H9 (cell line): ENCODE results near the gene SYT9. TPM values are rescaled to one million over a fixed set of nuclear protein-coding genes. Genes with fewer than 3 reads are reported as not detected.

Experiments used
- DNase-seq: peaks from one replicate; pipeline ENCODE4 v3.0.0-alpha.2; 2017
- H2AFZ ChIP-seq: one replicate; pipeline ENCODE4 v1.6.1; 2013; ENCODE audit warnings: mild to moderate bottlenecking, low read length, control low read depth, moderate library complexity
- H2AK5ac ChIP-seq: 2 replicates; pipeline ENCODE4 v1.6.1; 2013; ENCODE audit warnings: low read length, control low read depth, mixed read lengths; ENCODE audit not compliant: insufficient read length
- H2BK120ac ChIP-seq: one replicate; pipeline ENCODE4 v1.6.1; 2013; ENCODE audit warnings: low read depth, mild to moderate bottlenecking, low read length, control low read depth, inconsistent platforms; ENCODE audit not compliant: poor library complexity, severe bottlenecking
- H2BK12ac ChIP-seq: 2 replicates; pipeline ENCODE4 v1.6.1; 2013; ENCODE audit warnings: low read length, control low read depth, mixed read lengths, low read depth; ENCODE audit not compliant: insufficient read length
- H2BK15ac ChIP-seq: 2 replicates; pipeline ENCODE4 v1.6.1; 2013; ENCODE audit warnings: low read depth, low read length, control low read depth
- H2BK20ac ChIP-seq: one replicate; pipeline ENCODE4 v1.6.1; 2013; ENCODE audit warnings: low read depth, mild to moderate bottlenecking, low read length, control low read depth, inconsistent platforms; ENCODE audit not compliant: poor library complexity, severe bottlenecking
- H2BK5ac ChIP-seq: 2 replicates; pipeline ENCODE4 v1.6.1; 2013; ENCODE audit warnings: low read length, control low read depth, mixed read lengths; ENCODE audit not compliant: insufficient read length
- H3K14ac ChIP-seq: 2 replicates; pipeline ENCODE4 v1.6.1; 2013; ENCODE audit warnings: low read length, control low read depth; ENCODE audit not compliant: insufficient read depth
- H3K18ac ChIP-seq: 2 replicates; pipeline ENCODE4 v1.6.1; 2013; ENCODE audit warnings: low read depth, mild to moderate bottlenecking, mixed read lengths, low read length, control low read depth; ENCODE audit not compliant: insufficient read length
- H3K23ac ChIP-seq: 2 replicates; pipeline ENCODE4 v1.6.1; 2013; ENCODE audit warnings: low read length, control low read depth, mixed read lengths, low read depth; ENCODE audit not compliant: insufficient read length
- H3K23me2 ChIP-seq: 2 replicates; pipeline ENCODE4 v1.6.1; 2013; ENCODE audit warnings: low read depth, mild to moderate bottlenecking, mixed read lengths, low read length, control low read depth; ENCODE audit not compliant: insufficient read length, poor library complexity, severe bottlenecking
- H3K27ac ChIP-seq: 2 replicates; pipeline ENCODE4 v1.5.1; 2013; ENCODE audit warnings: low read length, control low read depth, mixed read lengths, low read depth; ENCODE audit not compliant: insufficient read length
- H3K27me3 ChIP-seq: 2 replicates; pipeline ENCODE4 v1.6.1; 2013; ENCODE audit warnings: low read length, control low read depth, inconsistent platforms; ENCODE audit not compliant: insufficient read depth
- H3K4ac ChIP-seq: 2 replicates; pipeline ENCODE4 v1.6.1; 2013; ENCODE audit warnings: low read depth, mild to moderate bottlenecking, control low read depth, inconsistent platforms, low read length, moderate library complexity
- H3K4me1 ChIP-seq: 2 replicates; pipeline ENCODE4 v1.6.1; 2013; ENCODE audit warnings: low read length, control low read depth, inconsistent platforms; ENCODE audit not compliant: insufficient read depth
- H3K4me2 ChIP-seq: 2 replicates; pipeline ENCODE4 v1.6.1; 2013; ENCODE audit warnings: low read length, control low read depth, mixed read lengths; ENCODE audit not compliant: insufficient read length, insufficient read depth
- H3K56ac ChIP-seq: 2 replicates; pipeline ENCODE4 v1.6.1; 2013; ENCODE audit warnings: low read depth, mild to moderate bottlenecking, mixed read lengths, low read length, control low read depth; ENCODE audit not compliant: insufficient read length
- H3K79me1 ChIP-seq: 2 replicates; pipeline ENCODE4 v1.6.1; 2013; ENCODE audit warnings: low read depth, mild to moderate bottlenecking, moderate library complexity, low read length, control low read depth, inconsistent platforms; ENCODE audit not compliant: insufficient read depth, poor library complexity, severe bottlenecking
- H3K79me2 ChIP-seq: 2 replicates; pipeline ENCODE4 v1.6.1; 2013; ENCODE audit warnings: low read length, control low read depth, inconsistent platforms; ENCODE audit not compliant: insufficient read depth
- H3K9ac ChIP-seq: 2 replicates; pipeline ENCODE4 v1.6.1; 2013; ENCODE audit warnings: low read length, control low read depth, mixed read lengths; ENCODE audit not compliant: insufficient read length; ENCODE audit errors: extremely low read depth
- H3K9me3 ChIP-seq: one replicate; pipeline ENCODE4 v1.6.1; 2013; ENCODE audit warnings: low read depth, low read length, inconsistent platforms; ENCODE audit not compliant: control insufficient read depth
- H3T11ph ChIP-seq: one replicate; pipeline ENCODE4 v1.6.1; 2013; ENCODE audit warnings: mild to moderate bottlenecking, low read length, control low read depth, inconsistent platforms
- H4K20me1 ChIP-seq: one replicate; pipeline ENCODE4 v1.6.1; 2013; ENCODE audit not compliant: control insufficient read depth, insufficient read length, insufficient read depth
- H4K5ac ChIP-seq: 2 replicates; pipeline ENCODE4 v1.6.1; 2013; ENCODE audit warnings: low read depth, mild to moderate bottlenecking, mixed read lengths, low read length, control low read depth; ENCODE audit not compliant: insufficient read length
- H4K8ac ChIP-seq: replicated peaks from 2 replicates; pipeline ENCODE4 v1.6.1; 2013; ENCODE audit warnings: low read length, control low read depth, mixed read lengths, low read depth; ENCODE audit not compliant: insufficient read length
- H4K91ac ChIP-seq: 2 replicates; pipeline ENCODE4 v1.6.1; 2013; ENCODE audit warnings: low read depth, mild to moderate bottlenecking, moderate library complexity, mixed read lengths, low read length, control low read depth; ENCODE audit not compliant: insufficient read length
- H3K27ac Mint-ChIP-seq, 3 experiments: 2 replicates in 2 of 3; 3 replicates in 1 of 3; pipeline ENCODE4 v1.8.0; 2020 to 2021; ENCODE audit warnings: mixed read lengths in 3 of 3, mild to moderate bottlenecking in 1 of 3, moderate library complexity in 1 of 3
- H3K27me3 Mint-ChIP-seq: 2 replicates; pipeline ENCODE4 v1.8.0; 2021; ENCODE audit warnings: low read depth, mild to moderate bottlenecking, moderate library complexity, mixed read lengths
- H3K36me3 Mint-ChIP-seq, 3 experiments: 2 replicates in 2 of 3; 3 replicates in 1 of 3; pipeline ENCODE4 v1.8.0; 2020 to 2021; ENCODE audit warnings: low read depth in 3 of 3, mixed read lengths in 3 of 3; ENCODE audit not compliant: insufficient read depth in 1 of 3
- H3K4me1 Mint-ChIP-seq, 2 experiments: 2 replicates each; pipeline ENCODE4 v1.8.0; 2020; ENCODE audit warnings: mixed read lengths in 2 of 2
- H3K4me3 Mint-ChIP-seq, 2 experiments: 2 replicates in 1 of 2; 3 replicates in 1 of 2; pipeline ENCODE4 v1.8.0; 2020 to 2021; ENCODE audit warnings: mild to moderate bottlenecking in 2 of 2, mixed read lengths in 2 of 2, moderate library complexity in 1 of 2
- H3K9me3 Mint-ChIP-seq, 2 experiments: 2 replicates in 1 of 2; 3 replicates in 1 of 2; pipeline ENCODE4 v1.8.0; 2020; ENCODE audit warnings: mild to moderate bottlenecking in 2 of 2, mixed read lengths in 2 of 2, moderate library complexity in 1 of 2
- CTCF ChIP-seq: fragments of 200-600 bp; sonication (generic); conservative IDR thresholded peaks from 3 replicates; pipeline ENCODE4 v1.8.0; 2021; ENCODE audit warnings: antibody characterized with exemption, mild to moderate bottlenecking
- WGBS: extraction: QIAGEN DNeasy Blood & Tissue Kit; methylation state at CpG from one replicate; pipeline ENCODE4 v1.1.7; 2013; ENCODE audit warnings: missing lambda C conversion rate, low lambda C conversion rate, mixed read lengths; ENCODE audit not compliant: insufficient read length; ENCODE audit errors: extremely low coverage; 5-methylcytosine and 5-hydroxymethylcytosine counted together
- total RNA-seq: library from RNA; stranded (reverse); gene quantifications from 2 replicates; pipeline ENCODE4 v1.2.1, GENCODE V29; 2021

The SYT9 gene
- total RNA-seq, 1 experiment from 2014 or later = 0.63 TPM

GRCh38 chr11:7270233-7270865 lies 18.6 kb downstream of the SYT9 start:
- Histone ChIP-seq H3K9ac (no peak overlapping the region), H3K9me3 (no peaks in the 10 kb centered on the region), H2BK20ac (no peak overlapping the region), H3K23me2 (no peaks in the 10 kb centered on the region), H4K8ac (no peak overlapping the region), H3K79me2 (no peaks in the 10 kb centered on the region), H2BK5ac (no peak overlapping the region), H4K91ac (no peak overlapping the region), H3K56ac (no peak overlapping the region), H3K18ac (no peak overlapping the region), H3K23ac (no peak overlapping the region), H2AFZ (no peak overlapping the region), H3K79me1 (no peaks in the 10 kb centered on the region), H2BK120ac (no peak overlapping the region), H2BK15ac (no peak overlapping the region), H3K4me2 (no peak overlapping the region), H3K14ac (no peak overlapping the region), H4K20me1 (no peaks in the 10 kb centered on the region), H4K5ac (no peak overlapping the region), H3K27ac (no peak overlapping the region), H3K27me3 (no peaks in the 10 kb centered on the region), H2BK12ac (no peak overlapping the region), H2AK5ac (no peak overlapping the region), H3T11ph (no peak overlapping the region), H3K4me1 (no peaks in the 10 kb centered on the region), H3K4ac (no peak overlapping the region)
- Mint-ChIP-seq H3K9me3 (no peaks in the 10 kb centered on the region), H3K27me3 (no peaks in the 10 kb centered on the region), H3K36me3 (no peaks in the 10 kb centered on the region), H3K27ac (no peak overlapping the region), H3K4me1 (peaks cover 4 to 5% of the 10 kb centered on the region in 2 experiments), H3K4me3 (no peak overlapping the region)
- WGBS = no CpG with 5 or more reads among the region's 3 CpGs
- no peak for TF ChIP-seq CTCF
- no peak for DNase-seq
